HT-29 (cell line): ENCODE data around the gene GPR146. TPM values are rescaled to one million over a fixed set of nuclear protein-coding genes. Genes with fewer than 3 reads are reported as not detected.

Experiments
- DNase-seq: peaks from one replicate; pipeline ENCODE4 v3.0.0-alpha.2; 2015; ENCODE audit warnings: low spot score
- total RNA-seq: library from RNA; depleted of rRNA; stranded (reverse); fragments of >200 nt; shearing (Covaris generic); gene quantifications from 2 replicates; pipeline ENCODE4 v1.2.3, GENCODE V29; 2014

GPR146 gene
- total RNA-seq, 1 experiment from 2014 or later: 4.3 TPM

DNA sequence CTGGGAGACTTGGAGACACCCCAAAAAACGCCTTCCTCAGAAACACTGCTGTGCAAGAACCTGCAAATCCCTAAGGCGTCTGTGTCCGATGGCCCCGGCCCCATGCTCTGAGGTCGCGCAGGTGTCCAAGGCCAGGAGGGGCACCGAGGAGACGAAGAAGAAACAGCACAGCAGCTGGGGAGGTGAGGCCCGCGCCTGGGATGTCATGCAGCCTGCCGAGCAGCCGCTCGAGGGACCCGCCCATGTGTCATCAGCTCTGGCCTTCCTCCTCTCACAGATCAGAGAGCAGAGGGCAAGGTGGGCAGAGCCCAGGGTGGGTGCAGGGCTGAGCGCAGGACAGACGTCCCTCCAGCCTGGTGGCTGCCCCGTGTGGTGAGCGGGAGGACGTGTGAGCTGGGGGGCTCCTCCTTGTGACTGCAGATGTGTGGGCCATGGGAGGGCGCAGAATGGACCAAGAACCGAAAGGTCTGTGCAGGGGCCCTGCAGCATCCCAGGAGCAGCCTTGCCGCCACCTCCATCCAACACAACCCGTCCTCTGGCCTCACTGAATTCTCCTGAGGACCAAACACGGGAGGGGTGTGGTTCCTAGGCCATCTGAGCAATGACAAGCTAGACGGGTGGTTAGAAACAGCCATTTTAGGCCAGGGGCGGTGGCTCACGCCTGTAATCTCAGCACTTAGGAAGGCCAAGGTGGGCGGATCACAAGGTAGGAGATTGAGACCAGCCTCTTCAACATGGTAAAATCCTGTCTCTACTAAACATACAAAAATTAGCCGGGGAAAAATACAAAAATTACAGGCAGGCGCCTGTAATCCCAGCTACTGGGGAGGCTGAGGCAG, 30.5 kb downstream of the GPR146 start:
- no peak for DNase-seq

DNA sequence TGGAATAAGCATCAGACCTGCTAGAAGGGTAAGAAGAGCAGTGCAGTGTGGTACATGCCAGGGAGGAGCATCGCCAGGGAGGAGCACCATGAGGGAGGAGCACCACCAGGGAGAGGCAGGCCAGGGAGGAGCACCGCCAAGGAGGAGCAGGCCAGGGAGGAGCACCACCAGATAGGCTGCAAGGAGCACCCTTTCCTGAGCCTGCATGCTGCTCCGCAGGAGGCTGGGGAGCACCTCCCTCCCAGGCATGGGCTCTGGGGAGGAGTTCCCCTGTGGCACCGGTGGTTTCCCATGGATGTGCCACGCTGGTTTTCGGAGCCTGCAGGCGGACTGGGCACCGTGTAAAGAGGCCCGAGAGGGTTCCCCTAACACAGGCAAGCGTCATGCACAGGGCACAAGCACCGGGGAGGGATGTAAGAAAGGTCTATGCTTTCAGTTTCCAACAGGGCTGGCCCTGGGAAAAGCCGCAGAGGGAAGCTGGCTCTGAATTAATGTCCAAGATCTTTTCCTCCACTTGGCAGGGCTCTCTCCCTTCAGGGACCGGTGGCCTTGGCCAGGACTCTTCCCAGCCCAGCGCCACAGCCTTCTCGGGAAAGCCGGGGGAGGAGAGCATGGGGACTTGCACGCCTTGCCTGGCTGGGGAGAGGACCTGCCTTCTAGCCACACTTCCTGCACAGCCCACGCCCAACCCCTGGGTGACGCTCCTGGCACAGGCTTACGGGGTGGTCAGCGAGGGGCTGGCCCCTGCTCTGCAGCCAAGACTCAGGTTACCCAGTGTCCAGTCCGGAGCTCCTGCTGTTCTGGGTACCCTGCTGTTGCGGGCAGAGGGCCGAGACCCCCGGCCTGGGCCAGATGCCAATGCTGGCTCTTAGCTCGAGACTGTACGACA, 32.1 kb downstream of the GPR146 start:
- peak; percentile 29 for DNase-seq

DNA sequence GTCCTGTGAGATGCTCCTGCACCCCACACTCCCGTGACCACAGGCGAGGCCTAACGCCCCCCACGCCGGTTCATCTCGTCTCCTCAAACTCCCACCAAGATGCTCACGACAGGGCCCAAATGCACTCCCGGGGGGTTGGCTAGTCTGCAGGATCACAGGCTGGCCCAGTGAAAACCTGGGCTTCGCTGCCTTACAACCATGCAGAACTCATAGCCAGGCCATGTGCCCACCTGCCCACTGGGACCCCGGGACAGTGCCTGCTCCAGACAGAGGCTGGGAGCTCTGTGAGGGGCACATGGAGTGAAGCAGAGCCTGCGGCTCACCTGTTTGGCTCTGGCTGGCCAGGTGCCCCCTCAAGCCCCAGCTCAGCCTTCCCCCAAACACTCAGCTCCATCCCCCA, 34.2 kb downstream of the GPR146 start:
- DNase-seq: no peak

DNA sequence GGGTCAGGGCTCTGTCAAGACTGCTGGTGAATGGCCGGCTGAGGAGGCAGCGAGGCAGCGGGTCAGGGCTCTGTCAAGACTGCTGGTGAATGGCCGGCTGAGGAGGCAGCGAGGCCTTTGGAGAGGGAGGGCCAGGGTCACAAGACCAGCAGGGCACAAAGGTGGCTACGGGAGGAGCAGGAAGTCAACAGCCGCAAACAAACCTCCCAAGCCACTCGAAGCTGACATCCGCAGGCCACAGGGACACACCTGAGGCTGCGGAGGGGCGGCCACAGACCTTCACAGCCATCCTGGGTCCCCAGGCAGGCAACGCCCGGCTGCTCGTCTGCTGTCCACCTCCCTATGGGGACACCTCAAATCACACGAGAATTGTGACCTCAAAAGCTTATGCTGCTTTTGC, 34.6 kb downstream of the GPR146 start:
- DNase-seq: peak; percentile 77

DNA sequence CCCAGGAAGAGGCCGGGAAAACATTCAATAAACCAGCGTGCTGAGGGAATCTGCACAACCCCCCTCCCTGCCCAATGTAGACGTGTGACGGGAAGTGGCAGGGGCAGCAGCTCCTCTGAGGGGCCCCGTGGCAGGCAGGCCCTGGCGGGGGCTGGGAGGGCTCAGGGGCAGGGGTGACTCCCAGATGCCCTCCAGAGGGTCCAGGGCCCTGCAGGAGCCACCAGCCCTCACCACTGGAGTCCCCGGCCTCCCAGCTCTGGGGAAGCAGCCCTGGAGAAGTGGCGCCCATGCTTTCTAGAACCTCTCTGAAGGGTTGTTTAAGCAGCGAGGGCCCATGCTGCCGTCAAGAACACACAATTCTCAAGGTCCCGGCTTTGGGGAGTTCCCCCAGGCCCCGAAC, 35.2 kb downstream of the GPR146 start:
- no peak for DNase-seq

DNA sequence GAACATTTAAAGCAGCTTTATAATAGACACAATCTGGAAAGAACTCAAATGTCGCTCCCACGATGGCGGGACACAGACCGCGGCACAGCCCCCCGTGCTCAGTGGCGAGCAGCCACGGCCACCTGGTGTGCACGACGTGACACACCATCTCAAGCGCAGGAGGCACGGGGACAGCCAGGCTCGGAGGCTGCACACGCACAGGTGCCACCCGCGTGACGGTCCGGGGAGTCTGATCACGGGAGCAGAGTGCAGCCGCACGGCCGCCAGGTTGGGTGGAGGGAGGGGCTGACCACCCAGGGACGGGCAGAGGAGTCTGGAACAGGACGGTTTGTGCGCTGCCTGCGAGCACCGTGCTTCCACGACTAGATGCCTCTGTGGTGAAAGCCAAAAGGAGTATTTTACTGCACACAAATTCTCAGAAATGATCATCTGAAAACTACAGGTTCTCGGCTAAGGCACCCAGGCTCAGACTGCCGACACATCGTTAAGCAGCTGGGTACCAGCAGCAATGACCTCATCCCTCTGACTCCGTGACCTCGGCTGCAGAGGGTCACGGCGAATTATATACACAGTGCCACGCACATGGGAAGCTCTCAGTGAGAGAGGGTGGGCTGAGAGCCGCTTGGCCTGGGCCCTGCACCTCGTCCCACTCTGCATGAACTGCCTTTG, 36.0 kb downstream of the GPR146 start:
- DNase-seq: no peak

DNA sequence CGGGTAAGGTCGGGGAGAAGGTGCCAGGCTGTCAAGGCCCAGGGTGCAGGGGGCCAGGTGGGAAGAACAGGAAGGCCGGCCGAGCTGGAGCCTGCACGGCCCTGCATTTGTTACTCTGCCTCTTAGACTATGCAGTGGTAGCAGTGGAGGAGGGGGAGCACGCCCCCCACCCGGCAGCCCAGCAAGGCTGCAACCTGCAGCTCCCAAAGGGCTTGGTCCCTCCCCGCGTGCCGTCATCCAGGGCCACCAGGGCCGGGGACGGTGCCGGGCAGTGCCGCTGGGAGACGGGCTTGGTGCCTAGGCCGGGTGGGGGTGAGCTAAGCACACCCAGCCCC, 36.5 kb downstream of the GPR146 start:
- DNase-seq: no peak

DNA sequence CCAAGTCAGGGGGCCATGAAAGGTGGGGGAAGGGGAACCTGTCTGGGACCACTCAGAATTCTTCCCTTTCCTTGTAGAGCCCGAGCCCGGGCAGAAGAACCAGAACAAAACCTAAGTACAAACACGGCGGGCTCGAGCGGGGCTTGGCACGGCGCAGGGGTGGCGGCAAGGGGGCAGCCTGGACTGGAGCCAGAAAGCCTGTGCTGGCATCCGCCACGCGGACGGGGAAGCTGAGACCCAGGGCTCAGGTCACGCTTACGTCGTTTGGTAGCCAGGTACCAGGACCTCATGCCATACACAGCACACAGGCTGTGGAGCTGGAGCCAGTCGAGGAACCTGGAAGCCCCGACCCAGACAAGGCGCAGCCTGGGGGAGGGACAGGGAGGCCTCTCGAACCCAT, 37.0 kb downstream of the GPR146 start:
- DNase-seq: no peak

DNA sequence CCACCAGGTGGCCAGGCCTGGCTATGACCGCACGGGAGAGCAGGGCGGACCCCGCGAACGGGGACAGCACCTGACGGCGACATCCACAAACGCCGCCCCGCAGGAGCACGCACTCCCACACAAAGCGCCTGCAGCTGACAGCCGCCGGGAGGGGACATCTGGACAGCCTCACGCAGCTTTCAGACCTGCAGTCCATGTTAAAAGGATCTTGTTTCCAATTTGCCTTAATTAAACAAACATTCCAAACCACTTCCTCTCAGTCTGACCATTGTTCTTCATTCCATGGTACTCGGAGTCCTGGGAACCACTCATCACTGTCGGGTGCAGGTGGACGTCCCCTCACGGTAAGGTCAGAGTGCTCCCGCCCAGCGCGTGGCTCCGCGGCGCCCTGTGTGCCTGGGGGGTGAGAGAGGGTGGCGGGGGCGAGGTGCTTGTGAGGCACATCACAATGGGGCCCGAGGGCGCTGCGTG, 37.6 kb downstream of the GPR146 start:
- DNase-seq: peak; percentile 65

DNA sequence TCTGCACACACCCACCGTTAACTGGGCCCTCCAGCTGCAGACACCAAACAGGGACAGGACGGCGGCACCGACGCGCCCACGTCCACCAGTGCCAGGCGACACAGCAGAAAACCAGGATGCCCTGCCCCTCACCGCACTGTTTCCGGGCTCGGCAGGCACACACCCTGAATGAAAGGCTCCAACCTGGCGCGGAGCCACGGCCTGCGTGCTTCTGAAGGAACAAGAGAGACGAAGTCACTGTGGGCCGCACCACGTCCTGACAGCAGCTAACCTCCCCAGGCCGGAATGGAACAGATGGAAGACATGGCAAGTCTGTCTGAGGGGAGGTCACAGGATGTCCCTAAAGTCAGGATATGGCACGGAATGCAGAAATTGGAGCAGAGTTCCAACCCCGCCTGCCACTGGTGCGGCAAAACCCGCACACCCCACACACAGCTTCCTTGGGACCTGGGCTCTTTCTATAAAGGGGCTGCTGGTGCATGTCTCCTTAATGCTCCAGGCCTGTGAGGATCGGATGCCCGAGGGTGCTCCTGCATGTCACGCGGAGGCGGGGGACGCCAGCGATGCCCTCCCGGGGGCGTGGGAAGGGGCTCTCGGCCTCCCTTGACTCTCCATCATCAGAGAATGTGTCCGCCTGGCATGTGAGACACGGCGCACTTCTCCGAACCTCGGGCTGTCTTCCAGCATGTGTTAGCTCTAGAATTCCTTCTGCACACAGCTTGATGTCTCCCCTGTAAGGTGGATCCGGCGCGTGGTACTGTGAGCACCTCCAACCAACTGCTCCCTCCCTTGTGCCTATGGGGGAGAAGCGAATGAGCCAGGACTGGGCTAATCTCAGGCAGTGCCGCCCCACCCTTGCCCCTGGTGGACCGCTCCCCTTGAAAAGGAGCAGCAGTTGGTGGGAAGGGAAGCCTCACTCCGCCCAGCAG, 39.6 kb downstream of the GPR146 start:
- peak; percentile 79 for DNase-seq

DNA sequence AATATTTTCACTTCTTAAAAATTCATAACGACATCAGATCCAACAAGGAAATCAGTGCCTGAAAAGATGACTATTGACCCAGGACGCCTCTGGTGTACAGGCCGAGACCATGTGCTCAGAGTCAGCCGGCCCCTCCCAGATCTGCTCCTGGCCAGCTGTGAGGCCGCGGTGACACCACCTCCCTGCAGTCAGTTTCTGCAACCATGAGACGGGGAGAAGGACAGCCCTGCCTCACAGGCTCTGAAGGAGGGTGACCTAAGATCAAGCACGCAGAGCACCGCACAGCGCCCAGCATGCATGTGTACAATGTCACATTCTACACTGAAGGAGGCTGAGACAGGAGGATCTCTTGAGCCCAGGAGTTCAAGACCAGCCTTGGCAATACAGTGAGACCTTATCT, 40.9 kb downstream of the GPR146 start:
- DNase-seq: no peak

DNA sequence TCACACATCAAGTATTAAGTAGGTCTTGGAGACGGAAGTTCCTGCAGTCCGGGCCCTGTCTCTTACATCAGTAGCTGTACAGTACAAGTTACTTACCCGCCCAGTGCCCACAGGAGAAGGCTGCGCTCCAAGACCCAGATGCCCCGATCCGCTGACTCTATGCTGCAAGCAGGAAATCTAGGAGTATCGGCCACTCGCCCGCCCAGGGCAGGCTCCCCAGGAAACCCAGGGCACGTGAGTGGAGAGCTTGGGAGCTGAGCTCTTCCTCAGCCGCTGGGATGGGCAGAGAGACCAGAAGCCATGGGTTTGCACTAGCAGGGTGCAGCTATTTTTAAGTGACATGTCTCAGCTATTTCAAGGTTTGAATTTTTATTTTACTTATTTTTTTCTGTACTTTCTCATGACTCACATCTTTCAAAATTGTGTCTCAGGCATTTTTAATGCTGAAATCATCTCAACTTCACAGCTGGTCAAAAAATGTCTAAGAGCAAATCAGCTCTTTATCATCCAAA, 41.6 kb downstream of the GPR146 start:
- DNase-seq: no peak

DNA sequence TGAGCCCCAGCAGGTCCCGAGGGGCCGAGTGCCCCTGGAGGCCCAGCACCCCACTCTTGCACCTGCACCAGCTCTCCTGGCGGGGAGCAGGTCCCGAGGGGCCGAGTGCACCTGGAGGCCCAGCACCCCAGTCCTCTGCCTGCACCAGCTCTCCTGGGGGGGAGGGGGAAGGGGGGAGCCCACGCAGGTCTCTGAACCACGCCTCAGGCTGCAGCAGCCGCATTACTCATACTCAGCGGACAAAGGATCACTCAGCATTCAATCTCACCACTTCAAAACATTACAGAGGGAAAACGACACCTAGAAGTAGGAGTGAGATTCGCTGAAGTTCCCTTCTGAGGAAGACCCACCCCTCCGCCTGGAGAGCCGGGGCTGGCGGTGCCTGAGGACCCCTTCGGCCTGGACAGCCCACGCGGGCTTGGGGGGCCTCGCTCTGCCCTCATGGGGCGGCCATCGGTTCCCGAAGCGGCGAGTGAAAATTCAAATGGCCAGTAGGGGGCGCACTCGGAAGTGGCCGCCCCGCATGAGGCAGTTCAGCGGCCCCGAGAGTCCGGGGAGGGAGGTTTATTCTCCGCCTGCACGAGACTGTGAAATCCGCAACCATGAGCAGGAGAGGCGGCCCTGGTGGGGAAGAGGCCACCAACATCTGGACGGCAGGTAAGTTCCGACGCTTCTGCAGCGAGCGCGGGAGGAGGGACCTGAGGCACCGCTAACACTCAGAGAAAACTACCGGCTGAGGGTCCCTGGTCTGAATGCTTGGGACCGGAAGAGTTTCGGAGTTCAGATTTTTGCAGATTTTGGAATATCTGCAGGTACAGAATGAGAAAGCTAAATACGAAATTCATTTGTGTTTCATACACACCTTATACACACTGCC, 42.5 kb downstream of the GPR146 start:
- peak; percentile 76 for DNase-seq

DNA sequence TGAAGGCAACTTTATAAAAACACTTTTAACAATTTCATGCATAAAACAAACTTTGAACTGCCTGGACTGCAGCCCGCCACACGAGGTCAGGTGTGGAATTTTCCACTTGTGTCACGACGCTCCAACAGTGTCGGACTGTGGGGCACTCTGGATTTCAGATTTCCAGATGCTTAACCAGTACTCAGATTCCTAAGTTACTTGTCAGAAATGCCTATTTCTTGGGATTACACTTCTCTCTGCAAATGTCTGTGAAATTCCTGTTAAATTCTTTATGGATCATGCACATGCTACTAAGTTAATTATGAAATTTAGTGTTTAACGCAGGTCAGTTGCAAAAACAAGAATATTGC, 43.1 kb downstream of the GPR146 start:
- DNase-seq: no peak

DNA sequence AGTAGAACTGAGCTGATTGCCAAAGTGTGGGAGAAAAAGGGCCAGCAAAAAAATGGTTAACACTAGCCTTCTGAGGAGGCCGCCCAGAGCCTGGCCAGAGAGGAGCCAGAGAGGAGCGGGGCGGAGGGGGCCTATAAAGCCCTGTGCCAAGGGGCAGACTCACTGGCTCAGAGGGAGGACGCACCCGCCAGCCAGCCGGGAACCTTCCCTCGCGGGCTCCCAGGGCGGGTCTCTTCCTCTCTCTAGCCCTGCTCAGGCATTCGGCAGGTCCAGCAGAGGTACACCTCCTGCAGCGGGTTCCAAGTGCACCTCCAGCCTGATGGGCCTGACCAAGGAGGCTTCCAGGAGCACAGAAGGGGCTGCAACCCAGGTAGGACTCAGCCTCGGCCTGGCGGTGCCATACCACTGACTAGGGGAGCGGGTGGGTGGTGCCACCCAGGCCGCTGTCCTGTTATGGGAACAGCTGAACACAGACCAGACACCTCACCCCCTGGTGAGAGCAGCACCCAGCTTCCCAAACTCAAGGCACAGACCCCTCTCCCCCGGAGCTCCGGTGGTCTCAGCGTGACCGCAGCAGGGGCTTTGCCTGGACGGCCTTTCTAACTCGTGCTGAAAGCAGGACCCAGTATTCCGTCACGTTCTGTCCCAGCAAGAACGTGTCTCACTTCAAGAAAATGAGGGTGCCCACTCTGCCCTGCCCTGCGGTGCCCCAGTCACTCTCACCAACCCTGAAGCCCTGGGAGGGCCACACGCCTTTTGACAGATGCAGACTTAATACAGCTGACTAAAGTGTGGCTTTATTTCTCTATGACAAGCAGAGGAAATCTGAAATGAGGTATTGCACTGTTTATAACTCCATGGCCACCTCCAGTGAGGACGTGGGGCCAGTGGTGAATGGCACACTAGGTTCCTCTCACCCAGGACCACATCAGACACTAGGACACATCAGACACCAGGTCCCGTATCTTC, 43.9 kb downstream of the GPR146 start, which contains the start of gene GPER1:
TSS of gene GPER1 (plus strand) at position 162 of the 969 bp plus-strand sequence. CDS start 3,616 bp downstream, outside the sequence.
- DNase-seq: peak; percentile 65

DNA sequence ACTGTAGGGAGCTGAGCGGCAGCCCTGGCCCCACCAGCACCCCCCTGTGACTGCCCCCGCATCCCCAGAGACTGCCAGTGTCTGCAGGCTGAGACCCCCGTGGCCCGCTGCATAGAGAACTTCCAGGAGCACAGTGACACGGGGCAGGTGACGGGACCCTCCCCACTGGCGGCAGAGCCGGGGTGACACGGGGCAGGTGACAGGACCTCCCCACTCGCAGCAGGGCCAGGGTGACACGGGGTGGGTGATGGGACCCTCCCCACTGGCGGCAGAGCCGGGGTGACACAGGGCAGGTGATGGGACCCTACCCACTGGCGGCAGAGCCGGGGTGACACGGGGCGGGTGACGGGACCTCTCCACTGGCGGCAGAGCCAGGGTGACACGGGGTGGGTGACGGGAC, 45.9 kb downstream of the GPR146 start:
- no peak for DNase-seq

DNA sequence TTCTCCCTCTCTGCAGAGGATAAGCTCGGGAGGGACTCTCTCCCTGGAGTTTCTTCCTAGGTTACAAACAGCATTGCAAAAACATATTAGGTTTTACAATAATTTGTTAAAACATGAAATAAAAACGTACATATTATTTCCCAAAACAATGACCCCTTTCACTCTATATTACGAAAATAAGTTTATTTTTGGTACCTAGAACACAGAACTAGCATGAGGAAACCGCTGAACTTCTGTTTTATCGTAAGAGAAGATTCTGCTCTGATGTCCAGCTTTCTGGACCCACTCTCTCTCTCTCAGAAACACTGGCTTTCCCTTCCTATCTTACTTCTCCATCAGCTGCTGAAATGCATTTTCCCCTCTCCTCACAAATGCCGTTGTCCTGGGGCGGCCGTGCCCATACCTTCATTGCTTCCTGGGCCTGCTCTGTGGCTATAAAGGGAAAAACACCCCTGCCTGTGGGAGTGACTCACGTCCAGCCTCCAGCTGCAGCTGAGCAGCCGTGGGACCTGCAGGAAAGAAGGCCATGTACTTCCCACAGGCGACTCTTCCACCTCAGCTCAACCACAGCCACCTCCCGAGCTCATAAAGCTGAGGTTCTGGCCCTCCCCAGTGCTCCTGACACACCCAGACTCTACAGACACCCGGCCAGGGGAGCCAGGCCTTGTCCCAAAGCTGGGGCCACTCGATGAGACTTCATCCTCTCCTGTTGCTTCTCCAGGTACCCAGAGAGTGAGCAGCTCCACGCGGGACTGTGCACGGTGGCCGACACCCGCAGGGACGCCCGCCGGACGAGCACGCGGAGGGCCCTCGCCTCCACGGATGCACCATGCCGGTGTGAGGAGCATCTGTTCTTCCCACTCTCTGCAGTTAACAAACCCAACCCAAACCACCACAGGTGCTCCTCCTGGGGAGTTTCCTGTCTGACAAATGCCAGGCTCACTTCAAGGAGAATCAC, 46.6 kb downstream of the GPR146 start:
- no peak for DNase-seq
